HG03060 (cell line): ENCODE measurements around the gene GRM7.
"Not testable (repeated sequence)": the region's sequence is repeated elsewhere in the genome, so short reads cannot be mapped to it uniquely, and the experiment has no call there.

Source experiments
- ATAC-seq: cut with Tn5 transposase; IDR thresholded peaks from one replicate; pipeline ENCODE4 v1.9.1; 2021; ENCODE audit warnings: low read depth, moderate number of reproducible peaks; ENCODE audit not compliant: unreplicated experiment

Gene GRM7

DNA sequence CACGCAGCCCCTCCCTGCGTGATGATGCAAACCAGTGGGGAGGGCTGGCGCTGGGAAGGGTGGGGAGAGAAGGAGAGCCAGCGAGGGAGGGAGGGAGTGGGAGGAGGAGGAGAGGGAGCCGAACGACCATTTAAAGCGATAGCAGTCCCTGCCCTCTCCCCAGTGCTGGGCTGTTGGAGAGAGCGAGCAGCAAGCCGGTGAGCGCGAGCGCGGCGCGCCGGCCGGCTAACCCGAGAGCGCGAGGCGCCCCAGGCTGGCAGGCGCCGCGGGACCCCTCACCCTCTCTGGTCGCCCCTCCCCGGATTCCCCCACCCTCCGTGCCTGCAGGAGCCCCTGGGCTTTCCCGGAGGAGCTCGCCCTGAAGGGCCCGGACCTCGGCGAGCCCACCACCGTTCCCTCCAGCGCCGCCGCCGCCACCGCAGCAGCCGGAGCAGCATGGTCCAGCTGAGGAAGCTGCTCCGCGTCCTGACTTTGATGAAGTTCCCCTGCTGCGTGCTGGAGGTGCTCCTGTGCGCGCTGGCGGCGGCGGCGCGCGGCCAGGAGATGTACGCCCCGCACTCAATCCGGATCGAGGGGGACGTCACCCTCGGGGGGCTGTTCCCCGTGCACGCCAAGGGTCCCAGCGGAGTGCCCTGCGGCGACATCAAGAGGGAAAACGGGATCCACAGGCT is at the start of gene GRM7:
Gene GRM7 (plus strand): TSS at position 162 of the 671 bp plus-strand sequence.
- no peak for ATAC-seq

GRCh38 chr3:6821411-6821810 is 39.5 kb upstream of the GRM7 start:
- no peak for ATAC-seq

GRCh38 chr3:6825524-6825923 is 35.4 kb upstream of the GRM7 start:
- ATAC-seq = no peak

DNA sequence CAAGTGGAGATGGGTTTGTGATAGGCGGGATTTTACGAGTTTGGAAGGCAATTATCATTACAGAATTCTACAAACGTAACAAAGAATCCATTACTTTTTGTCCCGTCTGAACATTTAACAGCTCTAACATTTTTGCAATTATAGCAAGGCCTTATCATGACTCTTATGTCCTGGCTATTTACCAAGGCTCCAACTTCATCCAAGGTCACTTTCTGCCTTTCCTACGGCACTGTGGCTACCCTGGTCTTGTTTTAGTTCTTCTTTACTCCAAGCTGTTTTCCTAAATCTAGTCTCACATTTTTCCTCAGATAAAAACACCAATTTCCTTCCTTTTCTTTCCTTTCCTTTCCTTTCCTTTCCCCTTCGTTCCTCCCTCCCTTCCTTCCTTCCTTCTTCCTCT is 33.5 kb upstream of the GRM7 start:
- no peak for ATAC-seq

DNA sequence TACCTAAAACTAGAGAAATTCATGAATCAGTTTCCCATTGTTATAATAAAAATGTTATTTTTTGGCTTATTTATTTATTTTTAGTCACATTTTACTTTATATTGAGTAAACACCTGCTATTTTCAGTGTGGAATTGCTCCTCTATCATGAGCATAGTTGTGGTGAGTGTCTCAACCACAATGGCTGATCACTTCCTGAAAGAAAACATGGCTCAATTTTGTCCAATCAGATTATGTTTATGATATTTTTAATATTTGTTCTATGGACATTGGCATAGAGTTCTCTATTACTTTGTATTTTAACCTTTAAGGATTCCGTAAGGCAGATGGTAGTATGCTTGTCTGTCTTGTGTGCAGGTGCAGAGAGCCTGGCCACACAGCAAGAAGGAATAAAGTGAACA is 16.2 kb upstream of the GRM7 start:
- no peak for ATAC-seq

DNA sequence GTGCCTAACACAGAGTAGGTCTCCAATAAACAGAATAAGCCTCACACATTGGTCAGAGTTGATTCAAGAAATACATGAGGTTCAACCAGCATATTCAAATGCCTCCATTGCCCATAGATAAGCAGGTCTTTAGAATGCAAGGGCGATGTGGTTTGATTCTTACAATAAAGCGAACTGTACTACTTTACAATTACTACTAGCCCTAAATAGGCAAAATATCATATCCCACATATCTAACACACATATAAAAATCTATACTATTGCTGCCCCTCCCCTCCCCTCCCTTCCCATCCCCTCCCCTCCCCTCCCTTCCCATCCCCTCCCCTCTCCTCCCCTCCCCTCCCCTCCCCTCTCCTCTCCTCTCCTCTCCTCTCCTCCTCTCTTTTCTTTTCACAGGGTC is 6.7 kb upstream of the GRM7 start:
- ATAC-seq = no peak

DNA sequence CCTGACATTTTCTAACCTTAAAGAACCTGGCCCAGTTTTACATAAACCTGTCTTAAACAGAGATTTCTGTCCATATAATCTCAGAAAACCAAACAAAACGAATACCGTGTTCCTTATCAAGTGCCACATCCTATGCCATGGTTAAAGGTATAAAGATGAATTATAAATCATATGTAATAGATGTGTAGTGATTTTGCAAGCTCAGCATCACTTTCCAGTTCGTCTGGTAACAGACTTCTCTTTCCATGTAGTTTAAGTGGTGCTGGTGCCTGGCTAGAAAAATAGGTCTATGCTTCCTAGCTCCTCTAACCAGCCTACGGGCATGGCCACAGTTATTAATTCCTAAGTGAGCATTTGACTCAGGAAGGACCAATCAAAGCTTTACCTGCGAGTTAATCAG is 3.4 kb upstream of the GRM7 start:
- no peak for ATAC-seq

DNA sequence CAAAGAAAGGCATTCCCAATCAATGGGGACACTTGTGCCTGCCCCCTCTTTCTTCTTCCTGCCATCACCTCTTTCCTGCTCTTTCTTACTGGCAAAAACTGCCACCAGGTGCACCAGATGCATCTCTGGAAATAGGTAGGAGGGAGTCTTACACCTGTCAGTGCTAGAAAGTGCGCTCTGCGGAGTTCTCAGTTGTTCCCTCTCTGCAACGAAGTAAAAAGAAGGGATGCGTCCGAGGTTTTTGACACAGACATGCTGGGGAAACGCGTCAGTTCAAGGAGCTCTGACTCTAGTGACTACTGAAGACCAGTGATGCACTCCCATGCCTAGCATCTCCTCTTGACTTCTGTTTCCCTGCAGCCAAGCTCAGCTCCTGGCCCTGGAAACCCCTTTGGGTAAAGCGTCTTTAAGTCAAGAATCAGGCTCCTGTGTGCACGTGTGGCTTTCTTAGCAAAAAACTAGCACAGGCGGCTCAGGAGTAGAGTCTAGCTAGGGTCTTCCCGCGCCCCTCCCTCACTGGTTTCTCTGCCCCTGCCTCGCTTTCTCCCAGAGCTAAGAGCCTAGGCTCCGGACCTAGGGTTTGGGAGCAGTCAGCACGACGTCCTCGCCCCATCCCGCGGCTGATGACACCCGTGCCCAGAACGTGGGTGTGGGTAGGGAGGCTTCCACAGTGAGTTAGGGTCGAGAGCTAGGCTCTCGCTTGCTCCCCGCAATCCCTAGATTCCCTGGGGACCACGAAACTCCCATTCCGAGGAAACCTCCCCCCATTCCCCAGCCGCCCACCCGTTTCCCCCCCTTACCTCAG is 564 bp upstream of the GRM7 start:
- ATAC-seq = no peak

DNA sequence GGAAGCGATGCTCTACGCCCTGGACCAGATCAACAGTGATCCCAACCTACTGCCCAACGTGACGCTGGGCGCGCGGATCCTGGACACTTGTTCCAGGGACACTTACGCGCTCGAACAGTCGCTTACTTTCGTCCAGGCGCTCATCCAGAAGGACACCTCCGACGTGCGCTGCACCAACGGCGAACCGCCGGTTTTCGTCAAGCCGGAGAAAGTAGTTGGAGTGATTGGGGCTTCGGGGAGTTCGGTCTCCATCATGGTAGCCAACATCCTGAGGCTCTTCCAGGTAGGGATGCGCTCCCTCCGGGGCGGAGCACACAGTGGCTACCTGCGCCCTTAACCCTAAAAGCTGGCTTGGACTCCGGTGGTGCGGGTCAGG is 698 bp downstream of the GRM7 start:
- no peak for ATAC-seq

DNA sequence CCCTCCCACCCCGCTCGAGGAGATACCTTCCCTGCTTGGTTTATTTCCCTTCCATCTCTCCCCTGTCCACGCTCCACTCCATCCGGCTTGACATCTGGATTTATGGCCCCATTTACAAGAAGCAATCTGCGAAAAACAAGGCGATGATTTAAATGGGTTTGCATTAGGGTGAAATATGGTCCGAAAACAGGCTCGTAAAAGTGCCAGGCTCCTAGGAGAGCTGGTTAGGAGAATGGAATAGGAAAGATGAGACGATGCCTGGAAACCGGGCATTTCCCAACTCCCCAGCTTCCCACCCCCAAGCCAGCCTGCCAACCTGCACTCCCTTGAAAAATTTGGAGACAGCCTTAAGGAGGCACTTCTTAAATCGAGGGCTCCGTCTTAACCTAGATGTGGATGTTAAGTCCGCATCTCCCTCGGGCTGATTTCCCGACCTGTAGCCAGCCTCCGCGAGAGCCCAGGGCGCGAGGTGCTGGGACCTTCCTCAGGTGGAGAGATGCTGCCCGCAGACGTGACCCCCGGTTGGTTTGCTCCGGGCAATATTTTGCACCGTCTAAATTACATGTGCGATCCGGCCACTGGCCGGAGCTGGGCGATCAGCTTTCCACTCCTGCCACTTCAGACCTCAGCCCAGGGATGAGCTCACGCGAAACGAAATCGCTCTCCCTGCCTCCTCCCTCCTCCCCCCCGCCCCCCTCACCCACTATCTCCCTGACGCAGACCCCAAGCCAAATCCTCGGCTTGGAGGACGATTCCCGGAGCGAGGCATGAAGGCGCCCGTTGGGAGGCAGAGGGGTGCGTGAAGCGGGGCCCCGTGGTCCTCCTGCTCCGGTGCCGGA is 1.3 kb downstream of the GRM7 start:
- no peak for ATAC-seq

DNA sequence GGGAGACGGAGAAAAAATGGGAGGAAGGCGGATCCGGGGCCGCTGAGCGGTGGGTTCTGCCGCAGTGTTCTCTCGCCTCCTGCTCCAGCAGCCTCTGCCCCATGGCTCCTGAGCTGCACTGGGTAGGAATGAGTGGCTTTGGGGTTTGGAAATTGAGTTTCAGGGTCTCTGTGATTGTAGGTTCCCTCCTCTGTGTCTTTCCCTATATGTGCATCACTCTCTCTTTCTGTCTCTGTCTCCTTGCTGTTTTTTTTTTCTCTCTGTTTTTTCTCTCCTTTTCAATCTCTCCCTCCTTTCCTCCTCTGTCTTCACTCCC is 1.9 kb downstream of the GRM7 start:
- ATAC-seq = no peak

- ATAC-seq = no peak
These were observed 6.4 kb downstream of the GRM7 start for GRCh38 chr3:6867269-6867668.

GRCh38 chr3:6878731-6879130 is 17.8 kb downstream of the GRM7 start:
- ATAC-seq = no peak

- no peak for ATAC-seq
These were observed 51.3 kb downstream of the GRM7 start for GRCh38 chr3:6912240-6912639.

DNA sequence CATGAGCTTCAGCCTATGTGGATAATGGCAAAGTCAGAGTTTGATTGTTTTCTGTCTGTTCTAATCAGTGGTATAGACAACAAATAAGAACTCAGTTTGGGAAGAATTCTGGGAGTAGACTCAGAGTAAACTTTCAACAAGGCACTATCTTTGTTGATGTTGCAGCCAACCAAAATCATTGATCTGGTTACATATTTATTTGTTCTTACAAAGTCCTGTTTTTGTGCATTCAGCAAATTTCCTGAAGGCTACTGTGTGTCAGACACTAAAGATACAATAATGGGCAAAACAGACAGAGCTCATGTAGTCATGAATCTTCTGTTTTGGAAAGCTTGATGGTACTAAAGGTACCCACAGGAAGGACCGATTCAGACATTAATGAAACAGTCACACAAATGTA is 55.0 kb downstream of the GRM7 start:
- no peak for ATAC-seq

DNA sequence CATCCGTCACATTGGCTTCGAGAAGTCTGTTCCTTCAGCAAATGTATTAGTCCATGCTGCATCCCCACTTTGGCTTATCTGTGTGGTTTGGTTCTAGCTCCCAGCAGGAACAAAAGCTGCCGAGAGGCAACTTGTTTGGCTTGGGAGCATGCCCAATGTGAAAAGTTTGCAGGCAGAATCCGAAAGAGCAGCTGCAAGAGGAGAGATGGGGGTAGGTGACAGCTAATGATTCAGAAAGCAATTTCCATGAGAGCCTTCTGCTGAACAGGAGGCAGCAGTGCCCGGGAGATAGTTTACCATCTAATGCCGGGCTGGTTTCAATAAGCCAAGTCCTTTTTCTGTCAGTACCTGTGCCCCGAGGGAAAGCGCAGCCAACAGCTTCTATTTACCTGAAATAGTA is 60.2 kb downstream of the GRM7 start:
- ATAC-seq = no peak

DNA sequence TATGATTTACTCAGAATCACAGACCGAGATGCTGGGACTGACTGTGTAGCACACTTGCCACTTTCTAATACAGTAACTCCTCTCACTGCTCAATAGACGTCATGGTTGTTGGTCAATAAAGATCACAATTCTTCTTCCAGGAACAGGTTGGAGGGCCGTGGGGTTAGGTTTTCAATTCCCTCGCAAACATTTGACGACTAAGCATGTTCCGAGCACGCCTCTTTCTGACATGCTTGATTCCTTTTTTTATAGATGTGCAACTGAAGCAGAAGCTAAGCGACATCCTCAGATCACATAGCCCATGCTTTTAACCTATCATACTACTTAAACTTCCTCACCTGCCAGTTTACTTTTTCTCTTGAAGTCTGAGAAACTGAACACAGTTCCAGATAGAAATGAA is 61.0 kb downstream of the GRM7 start:
- ATAC-seq = no peak

- no peak for ATAC-seq
These were observed 67.1 kb downstream of the GRM7 start for GRCh38 chr3:6928064-6928463.

GRCh38 chr3:6929918-6930317 is 69.0 kb downstream of the GRM7 start:
- ATAC-seq = no peak

GRCh38 chr3:6935418-6935817 is 74.5 kb downstream of the GRM7 start:
- ATAC-seq = not testable (repeated sequence)

DNA sequence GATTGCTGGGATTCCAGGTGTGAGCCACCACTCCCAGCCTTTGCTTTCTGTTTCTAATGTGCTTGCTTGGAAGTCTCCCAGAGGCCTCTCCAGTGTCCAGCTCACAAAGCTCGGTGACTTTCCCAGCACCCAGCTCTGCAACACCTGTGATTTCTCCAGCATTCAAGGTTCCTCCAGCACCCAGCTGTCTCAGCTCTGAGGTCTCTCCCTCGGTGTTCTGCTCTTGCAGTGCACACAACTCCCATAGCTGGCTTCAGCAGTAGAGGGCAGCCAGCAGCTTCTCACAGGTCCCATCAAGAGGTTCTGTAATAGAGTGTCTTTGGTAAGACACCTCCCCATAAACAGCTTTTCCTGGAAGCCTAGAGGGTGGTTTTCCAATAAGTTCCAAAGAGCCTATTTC is 75.1 kb downstream of the GRM7 start:
- no peak for ATAC-seq

GRCh38 chr3:6962801-6963200 is 101.9 kb downstream of the GRM7 start:
- no peak for ATAC-seq
